GM18526 (cell line): ENCODE data around the gene PIAS4.

ENCODE experiments used
- POLR2A ChIP-seq: IDR thresholded peaks from 3 replicates; pipeline ENCODE4 v1.6.1; 2011; ENCODE audit not compliant: insufficient read length; ENCODE audit errors: extremely low read depth

The PIAS4 gene

DNA sequence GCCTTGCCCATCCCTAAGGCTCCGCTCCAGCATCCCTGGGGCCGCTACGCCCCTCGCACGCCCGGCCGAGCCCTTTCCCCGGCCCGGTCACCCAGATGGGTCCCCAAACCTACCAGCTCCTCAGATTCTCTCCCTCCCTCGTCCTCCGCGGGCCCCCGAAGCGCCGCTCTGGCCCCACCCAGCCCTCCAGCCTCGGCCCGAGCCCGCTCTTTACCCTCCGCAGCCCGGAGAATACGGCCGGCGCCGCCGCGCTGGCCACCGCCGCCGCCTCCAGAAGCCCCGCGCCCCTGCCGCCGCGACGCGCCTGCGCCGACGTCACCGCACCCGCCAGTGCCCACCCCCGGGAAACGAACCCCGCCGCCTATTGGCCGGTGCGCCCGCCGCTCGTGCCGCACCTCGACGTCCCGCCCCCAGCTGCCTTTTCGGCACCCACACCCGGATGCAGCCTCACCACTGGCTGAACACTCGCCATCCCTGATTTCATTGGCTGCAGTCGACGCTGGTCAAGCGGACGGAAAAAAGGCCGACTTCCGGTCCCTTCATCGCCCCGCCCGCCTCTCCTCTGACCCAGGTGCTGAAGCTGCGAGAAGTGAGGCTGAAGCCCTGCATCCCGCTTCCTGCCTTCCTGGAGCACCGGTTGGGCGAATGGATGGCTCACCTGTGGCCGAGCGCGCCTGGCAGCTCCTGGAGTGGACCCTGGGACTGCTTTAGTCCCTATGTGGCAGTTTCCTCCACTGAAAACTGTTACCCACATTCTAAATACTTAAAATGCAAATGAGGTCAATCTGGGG, 36.5 kb upstream of the PIAS4 start, which contains the start of gene DAPK3:
Gene DAPK3, minus strand, starts transcription at position 292 of the 791 bp plus-strand sequence. CDS start 1,364 bp downstream, outside the sequence.
- TF ChIP-seq POLR2A: peak; percentile 58

DNA sequence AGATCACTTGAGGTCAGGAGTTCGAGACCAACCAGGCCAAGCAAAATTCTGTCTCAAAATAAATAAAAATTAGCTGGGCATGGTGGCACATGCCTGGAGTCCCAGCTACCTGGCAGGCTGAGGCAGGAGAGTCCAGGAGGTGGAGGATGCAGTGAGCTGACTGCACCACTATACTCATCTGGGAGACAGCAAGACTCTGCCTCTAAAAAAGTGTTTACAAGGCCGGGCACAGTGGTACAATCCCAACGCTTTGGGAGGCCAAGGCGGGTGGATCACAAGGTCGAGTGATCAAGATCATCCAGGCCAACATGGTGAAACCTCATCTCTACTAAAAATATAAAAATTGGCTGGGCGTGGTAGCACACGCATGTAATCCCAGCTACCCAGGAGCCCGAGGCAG, 32.4 kb upstream of the PIAS4 start:
- TF ChIP-seq POLR2A: peak; percentile 4

DNA sequence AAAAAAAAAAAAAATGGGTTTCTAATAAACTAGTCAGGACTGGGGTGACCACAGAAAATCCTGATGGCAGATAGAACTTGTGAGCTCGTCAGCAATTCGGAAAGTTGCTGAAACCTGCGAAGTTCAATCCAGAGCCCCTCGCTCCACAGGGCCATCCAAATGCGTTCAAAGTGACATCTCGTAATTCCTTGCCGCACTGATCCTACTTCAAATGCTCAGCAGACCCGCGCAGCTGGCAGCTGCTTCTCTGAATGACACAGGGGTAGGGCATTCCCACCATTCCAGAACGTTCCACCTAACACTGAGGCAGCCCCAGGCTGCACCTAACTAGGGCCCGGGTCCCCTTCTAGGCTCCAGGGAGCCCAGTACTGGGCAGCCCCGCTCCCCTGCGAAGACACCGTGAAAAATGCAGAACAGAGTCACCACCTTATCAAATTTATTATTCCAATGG, 31.9 kb upstream of the PIAS4 start:
- TF ChIP-seq POLR2A: no peak

DNA sequence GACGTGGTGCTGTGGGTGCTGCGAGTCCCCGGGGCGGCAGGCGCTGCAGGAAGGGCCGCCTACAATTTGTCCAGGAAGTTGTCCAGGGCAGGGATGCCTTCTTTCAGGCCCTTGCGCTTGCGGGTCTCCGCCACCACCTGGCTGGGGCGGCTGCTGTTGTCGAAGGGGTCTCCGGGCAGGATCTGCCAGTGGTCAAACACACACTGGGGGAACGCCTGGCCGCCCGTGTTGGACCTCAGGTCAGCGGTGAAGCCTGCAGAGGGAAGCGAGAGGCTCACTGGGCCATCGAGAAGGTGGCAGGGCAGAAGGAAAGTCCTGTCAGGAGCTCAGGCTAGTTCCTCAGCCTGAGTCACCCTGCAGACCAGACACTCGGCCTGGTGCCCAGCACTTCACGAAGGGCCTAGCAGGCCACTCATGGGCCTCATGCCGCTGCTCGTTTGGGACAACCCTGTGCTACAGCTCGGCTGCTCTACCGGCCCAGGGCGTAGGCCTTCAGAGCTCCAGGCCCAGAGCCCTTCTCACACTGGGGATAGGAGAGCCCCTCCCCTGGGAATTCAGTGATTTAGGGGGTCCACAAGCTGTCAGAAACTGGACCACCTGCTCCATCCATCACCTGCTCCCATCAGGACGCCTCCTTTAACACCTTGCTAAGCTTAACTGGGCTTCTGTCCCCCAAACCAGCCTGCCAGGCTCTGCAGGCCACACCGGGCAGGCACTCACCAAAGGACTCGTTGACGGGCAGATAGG, 30.9 kb upstream of the PIAS4 start:
- no peak for TF ChIP-seq POLR2A

DNA sequence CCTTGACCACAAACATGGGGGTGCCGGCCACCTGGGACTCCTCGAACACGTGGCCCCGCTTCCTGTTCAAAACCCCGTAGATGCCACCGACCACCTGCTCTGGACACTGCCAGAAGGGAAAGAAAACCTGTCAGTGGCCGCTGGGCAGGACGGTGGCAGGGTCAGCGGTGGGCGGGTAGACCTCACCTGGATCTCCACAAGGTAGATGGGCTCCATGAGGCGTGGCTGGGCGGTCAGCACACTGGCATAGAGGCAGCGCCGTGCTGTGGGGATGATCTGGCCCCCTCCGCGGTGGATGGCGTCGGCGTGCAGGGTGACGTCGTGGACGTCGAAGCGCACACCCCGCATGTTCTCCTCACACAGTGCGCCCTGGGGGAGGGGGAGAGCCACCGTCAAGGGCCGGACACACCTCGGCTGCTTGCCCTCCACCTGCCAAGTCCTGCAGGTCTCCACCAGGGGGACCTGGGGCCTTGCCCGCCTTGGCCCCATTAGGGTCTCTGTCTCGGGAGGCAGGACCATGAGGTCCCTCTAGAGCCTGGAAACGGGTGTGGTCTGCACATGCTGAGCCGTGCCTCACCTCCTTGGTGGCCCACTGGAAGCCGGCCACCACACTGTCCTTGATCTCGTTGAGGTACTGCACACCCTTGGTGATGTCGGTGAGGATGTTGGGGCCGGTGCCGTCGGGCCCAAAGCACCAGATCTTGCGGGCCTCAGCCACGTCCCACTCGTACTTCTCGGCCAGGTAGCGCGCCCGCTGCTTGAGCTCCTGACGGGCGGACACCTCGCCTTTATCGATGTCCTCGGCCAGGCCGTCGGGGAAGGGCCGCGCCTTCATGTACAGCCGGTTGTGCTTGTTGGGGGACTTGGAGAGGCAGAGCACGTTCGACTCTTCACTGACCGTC, 30.0 kb upstream of the PIAS4 start:
- no peak for TF ChIP-seq POLR2A

DNA sequence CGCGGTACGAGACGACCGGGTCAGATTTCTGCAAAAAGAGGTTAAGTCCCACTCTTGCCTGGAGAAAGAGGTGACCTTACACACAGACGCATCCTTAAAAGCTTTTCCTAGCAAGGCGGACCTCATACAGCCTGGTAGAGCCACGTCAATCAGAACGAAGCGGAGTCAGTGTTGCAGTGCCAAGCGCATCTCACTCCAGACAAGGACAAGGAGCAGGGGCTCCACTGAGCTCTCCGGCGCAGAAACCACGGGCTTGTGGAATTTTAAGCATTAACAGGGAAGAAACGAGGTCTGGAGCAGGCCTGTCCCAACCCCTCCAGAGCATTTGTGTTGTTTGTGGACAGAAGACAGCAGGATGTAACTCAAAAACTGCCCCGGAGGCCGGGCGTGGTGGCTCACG, 29.4 kb upstream of the PIAS4 start:
- no peak for TF ChIP-seq POLR2A

DNA sequence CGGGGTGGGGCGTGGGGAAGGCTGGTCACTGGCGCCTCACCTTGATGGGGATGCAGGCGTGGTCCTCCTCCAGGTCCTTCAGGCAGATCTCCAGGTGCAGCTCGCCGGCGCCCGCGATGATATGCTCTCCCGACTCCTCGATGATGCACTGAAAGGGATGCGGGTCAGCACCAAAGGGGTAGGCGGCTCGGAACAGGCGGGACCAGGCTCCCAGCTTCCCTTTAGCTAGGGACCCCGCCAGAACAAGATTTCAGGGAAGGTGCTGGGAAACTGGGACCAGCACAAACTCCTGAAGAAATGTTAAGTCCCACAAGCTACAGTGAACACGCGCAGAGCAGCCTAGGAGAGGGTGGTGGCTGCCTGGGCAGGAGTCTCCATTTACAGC, 28.3 kb upstream of the PIAS4 start:
- no peak for TF ChIP-seq POLR2A

DNA sequence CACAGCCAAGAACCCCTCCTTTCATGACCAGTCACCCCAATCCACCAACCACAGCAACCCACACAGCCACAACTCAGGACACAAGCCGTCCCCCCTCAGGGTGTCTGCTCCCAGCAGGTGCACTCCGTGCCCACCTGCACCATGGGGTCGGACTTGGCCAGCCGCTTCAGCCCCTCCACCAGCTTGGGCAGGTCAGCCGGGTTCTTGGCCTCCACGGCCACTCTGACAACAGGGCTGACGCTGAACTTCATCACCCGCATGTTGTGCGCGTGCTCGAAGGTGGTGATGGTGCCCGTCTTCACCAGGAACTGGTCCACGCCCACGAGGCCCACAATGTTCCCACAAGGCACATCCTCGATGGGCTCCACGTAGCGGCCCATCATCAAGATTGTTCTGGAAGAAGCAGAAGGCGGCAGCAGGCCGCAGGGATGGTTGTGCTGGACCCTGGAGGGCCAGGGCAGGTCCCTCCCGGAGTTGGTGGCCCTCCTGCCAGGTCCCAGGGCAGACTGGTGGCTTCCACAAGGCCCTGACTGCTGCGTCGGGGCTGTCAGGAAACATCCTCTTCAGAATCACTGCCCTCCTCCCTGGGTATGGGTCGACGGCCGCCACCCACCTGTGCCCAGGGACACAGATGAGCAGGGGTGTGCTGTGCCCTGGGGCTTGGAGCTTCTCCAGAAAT, 27.7 kb upstream of the PIAS4 start:
- TF ChIP-seq POLR2A: peak; percentile 28

DNA sequence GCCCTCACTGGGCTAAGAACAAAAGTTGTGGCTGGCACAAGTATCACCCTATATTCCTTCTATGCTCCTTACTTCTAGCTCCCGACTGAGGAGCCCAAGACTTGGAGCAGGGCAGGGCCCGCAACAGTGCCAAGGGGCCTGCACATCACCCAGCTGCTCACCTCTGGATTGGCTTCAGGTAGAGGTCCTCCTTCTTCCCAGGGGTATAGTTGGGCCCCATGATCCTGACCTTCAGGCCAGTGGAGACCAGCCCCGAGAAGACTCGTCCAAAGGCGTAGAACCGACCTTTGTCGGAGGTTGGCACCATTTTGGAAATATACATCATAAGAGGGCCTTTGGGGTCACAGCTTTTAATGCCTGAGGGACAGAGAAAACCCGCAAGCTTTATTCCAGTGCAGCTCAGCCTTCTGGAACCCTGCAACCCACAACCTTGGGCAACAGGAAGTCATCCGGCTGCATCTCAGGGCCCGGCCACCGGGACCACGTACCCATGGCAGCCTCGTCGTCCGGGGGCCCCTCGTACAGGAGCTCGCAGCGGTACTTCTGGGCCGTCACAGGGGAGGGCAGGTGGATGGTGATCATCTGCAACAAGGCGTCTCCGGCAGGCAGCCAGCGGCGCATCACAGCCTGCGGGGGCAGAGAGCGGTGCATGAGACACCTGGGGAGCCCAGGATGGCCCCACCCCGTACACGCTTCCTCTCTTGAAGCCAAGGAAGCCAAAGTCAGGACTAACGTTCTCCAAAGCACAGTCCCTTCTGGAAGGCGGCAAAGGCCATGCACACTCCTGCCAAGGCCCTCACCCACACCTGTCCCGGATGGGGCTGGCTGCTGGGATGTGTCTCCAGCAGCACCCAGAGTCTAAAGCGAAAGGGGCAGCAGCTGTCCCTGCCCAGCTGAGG, 26.9 kb upstream of the PIAS4 start:
- peak; percentile 7 for TF ChIP-seq POLR2A

DNA sequence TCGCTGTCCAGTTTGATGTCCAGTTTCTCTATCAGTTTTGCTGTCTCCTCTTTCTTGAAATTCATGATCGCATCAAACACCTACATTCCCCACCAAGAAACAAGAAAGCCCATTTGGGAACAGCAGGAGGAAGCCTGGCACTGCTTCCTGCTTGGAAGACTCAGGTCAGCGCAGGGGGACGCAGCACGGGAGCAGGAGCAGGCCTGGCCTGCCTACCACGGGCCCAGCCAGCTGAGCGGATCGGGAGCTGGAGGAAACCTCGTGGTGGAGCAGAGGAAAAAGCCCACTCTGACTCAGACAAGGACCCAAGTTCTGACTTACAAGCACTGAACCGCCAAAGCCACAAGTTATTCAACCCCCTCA, 26.2 kb upstream of the PIAS4 start:
- TF ChIP-seq POLR2A: no peak

DNA sequence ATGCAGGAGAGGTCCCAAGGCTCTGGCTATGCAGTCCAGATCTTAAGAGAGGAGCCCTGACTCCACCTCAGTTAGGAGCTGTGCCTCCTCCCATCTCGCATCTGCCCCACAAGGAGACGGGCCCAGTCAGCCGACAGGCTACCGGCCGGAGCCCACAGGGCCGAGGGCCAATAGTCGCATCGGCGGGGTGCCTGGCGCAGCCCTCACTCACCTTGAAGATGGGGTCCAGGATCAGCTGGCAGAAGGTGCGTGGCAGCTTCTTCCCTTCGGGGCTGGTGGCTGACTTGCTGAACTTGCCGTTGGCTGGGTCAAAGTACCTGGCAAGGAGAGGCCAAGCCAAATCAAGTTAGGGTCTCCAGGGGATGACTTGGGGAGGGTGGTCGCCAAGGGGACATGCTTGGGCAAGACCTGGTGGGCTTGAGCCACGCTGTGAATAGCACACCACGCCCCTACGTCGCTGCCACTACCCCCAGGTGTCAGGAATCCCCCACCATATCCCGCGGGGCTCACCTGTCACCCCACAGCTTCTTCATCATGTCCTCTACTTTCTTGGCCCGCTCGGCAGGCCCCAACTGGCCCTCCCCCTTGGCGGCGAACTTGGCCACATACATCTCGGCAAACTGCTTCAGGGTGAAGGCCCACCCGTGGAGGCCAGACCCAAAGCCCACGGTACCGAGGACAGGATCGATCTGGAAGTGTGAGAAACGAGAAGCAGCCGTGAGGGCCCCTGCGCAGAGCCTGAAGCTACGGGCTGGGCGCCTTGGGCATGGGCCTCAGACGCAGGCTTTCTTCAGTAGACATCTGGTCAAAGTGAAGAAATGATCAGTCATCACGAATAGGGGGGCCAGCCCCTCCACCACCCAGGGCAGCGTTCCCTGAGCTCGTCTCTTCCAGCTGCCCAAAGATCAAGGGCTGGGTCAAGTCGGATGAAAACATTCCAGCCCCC, 25.5 kb upstream of the PIAS4 start:
- TF ChIP-seq POLR2A: peak; percentile 5

DNA sequence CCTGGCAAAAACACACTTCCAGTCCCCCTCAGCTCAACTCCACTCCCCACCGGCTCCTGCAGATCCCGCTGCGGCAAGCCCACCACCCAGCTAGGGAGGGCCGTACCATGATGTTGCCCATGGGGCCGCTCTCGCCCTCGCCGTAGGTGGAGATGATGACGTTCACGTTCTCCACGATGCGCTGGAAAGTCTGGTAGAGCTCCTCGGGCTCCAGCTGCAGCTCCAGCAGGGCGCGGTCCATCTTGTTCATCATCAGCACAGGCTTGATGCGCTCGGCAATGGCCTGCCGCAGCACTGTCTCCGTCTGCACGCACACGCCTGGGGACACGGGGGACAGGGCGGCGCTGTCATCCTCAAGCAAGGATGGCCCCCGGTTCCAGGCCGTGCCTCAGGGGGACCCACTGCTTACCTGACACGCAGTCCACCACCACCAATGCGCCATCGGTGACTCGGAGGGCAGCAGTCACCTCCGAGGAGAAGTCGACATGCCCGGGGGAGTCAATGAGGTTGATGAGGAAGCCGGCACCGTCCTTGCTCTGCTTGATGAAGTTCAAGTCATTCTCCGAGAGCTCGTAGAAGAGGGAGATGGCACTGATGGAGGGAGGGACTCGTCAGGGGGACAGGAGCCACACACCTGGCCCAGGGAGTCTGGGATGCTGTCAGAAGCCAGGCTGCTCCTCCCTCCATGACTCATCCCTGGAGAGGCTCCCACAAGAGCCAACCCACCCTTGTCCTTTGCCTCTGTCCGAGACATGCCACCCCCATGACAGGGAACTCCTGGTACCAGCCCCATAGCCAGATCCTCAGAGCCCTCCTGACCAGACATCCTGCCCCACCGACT, 24.6 kb upstream of the PIAS4 start:
- no peak for TF ChIP-seq POLR2A
